Upper lobe of left lung (tissue), 6 donors: ENCODE results near the gene LMNTD2. TPM values are rescaled to one million over a fixed set of nuclear protein-coding genes. Genes with fewer than 3 reads are reported as not detected.

ENCODE experiments used
- ATAC-seq, 2 donors: fragments of 200-7000 bp; cut with Tn5 transposase; one replicate each; pipeline ENCODE4 v1.9.1; 2022; ENCODE audit warnings: mild to moderate bottlenecking in 2 of 2, moderate library complexity in 2 of 2; ENCODE audit not compliant: low FRiP score in 2 of 2
- DNase-seq, 2 donors: peaks; one replicate each; pipeline ENCODE4 v3.0.0-alpha.2; 2019 to 2020
- H3K27ac ChIP-seq, 4 donors: fragments of 200-600 bp; sonication (generic); one replicate each; pipeline ENCODE4 v1.5.1; 2016 to 2019
- H3K27me3 ChIP-seq, 4 donors: fragments of 200-600 bp; sonication (generic); one replicate each; pipeline ENCODE4 v1.5.1; 2017 to 2019
- H3K36me3 ChIP-seq, 4 donors: fragments of 200-600 bp; sonication (generic); one replicate each; pipeline ENCODE4 v1.5.1; 2016 to 2019
- H3K4me1 ChIP-seq, 4 donors: fragments of 200-600 bp; sonication (generic); one replicate each; pipeline ENCODE4 v1.5.1; 2018 to 2019
- H3K4me3 ChIP-seq, 4 donors: fragments of 200-600 bp; sonication (generic); one replicate each; pipeline ENCODE4 v1.5.1; 2017 to 2019; ENCODE audit warnings: mild to moderate bottlenecking in 2 of 4, moderate library complexity in 1 of 4
- H3K9me3 ChIP-seq, 4 donors: fragments of 200-600 bp; sonication (generic); one replicate each; pipeline ENCODE4 v1.5.1; 2018 to 2019
- CTCF ChIP-seq, 6 experiments: fragments of 450-650 bp in 4 of 6; fragments of 200-600 bp in 2 of 6; sonication (generic) in 2 of 6; IDR thresholded peaks; one replicate each; pipeline ENCODE4 v1.5.1; 2016 to 2019; ENCODE audit warnings: antibody characterized with exemption in 6 of 6
- EP300 ChIP-seq, 4 donors: sonication (generic); formaldehyde crosslinking; IDR thresholded peaks; one replicate each; pipeline ENCODE4 v1.5.1; 2017; ENCODE audit warnings: antibody characterized with exemption in 4 of 4, control low read depth in 2 of 4
- POLR2A ChIP-seq, 4 donors: fragments of 450-650 bp; IDR thresholded peaks; one replicate each; pipeline ENCODE4 v1.5.1; 2016 to 2017; ENCODE audit warnings: antibody characterized with exemption in 4 of 4, mild to moderate bottlenecking in 2 of 4
- POLR2AphosphoS5 ChIP-seq, 2 donors: sonication (generic); formaldehyde crosslinking; IDR thresholded peaks; one replicate each; pipeline ENCODE4 v1.5.1; 2017; ENCODE audit warnings: antibody characterized with exemption in 2 of 2
- WGBS, 2 donors: methylation state at CpG; one replicate each; pipeline ENCODE4 v1.1.5; 2017 to 2018; 5-methylcytosine and 5-hydroxymethylcytosine counted together
- total RNA-seq, 6 donors: library from RNA; depleted of rRNA in 4 of 6; stranded (reverse); fragments of >200 nt in 4 of 6; gene quantifications; one replicate each; pipeline versions ENCODE4 v1.1.0 to v1.2.1, GENCODE V29; 2016 to 2021
- donor health status: DM: no; HTN: no; CAD: no; lungs with moderate emphysema.
- donor health status: DM: no; HTN: yes; CAD: no; lungs with severe emphysema.

The LMNTD2 gene
- total RNA-seq, 6 donors from 2014 or later = 4.6 to 32.5 (median 6.7) TPM

- Histone ChIP-seq H3K4me3 (no peak overlapping the region), H3K36me3 (peaks cover 23 to 94% (median 86%) of the 10 kb centered on the region in 4 donors), H3K4me1 (peaks cover 0 to 4% (median 0%) of the 10 kb centered on the region in 4 donors), H3K27me3 (no peaks in the 10 kb centered on the region), H3K9me3 (no peaks in the 10 kb centered on the region), H3K27ac (no peak overlapping the region)
- ATAC-seq (no peak), DNase-seq (peak in 1 of 2 donors; percentile 56)
- 89 to 93% methylated on average over 10 of the region's 10 CpGs for WGBS, 2 donors
- TF ChIP-seq EP300 (IDR thresholded peaks at IDR 0.05) (no peak), POLR2A (IDR thresholded peaks at IDR 0.05) (no peak), POLR2AphosphoS5 (IDR thresholded peaks at IDR 0.05) (no peak)
Measured at GRCh38 chr11:592918-593317, 32.4 kb upstream of the LMNTD2 start.

- DNase-seq = peak in 1 of 2 donors; percentile 77
- Histone ChIP-seq H3K27me3 (no peaks in the 10 kb centered on the region), H3K9me3 (no peaks in the 10 kb centered on the region), H3K27ac (no peak overlapping the region), H3K36me3 (peaks cover 21 to 94% (median 84%) of the 10 kb centered on the region in 4 donors), H3K4me1 (peaks cover 0 to 8% (median under 1%) of the 10 kb centered on the region in 4 donors), H3K4me3 (no peak overlapping the region)
- TF ChIP-seq POLR2AphosphoS5 (IDR thresholded peaks at IDR 0.05) = no peak
- no peak for TF ChIP-seq POLR2A (IDR thresholded peaks at IDR 0.05)
- no peak for TF ChIP-seq EP300 (IDR thresholded peaks at IDR 0.05)
- no peak for TF ChIP-seq CTCF (IDR thresholded peaks at IDR 0.05)
- WGBS, 2 donors = 97 to 98% methylated on average over 22 of the region's 22 CpGs
- ATAC-seq = no peak
Measured at GRCh38 chr11:592501-592900, 32.0 kb upstream of the LMNTD2 start.

GRCh38 chr11:590997-591396 is 30.5 kb upstream of the LMNTD2 start:
- Histone ChIP-seq H3K9me3 (no peaks in the 10 kb centered on the region), H3K4me1 (peaks cover 0 to 11% (median 4%) of the 10 kb centered on the region in 4 donors), H3K27ac (no peak overlapping the region), H3K4me3 (no peak overlapping the region), H3K27me3 (no peaks in the 10 kb centered on the region), H3K36me3 (peaks cover 17 to 94% (median 82%) of the 10 kb centered on the region in 4 donors)
- TF ChIP-seq POLR2AphosphoS5 (IDR thresholded peaks at IDR 0.05) = no peak
- no peak for TF ChIP-seq EP300 (IDR thresholded peaks at IDR 0.05)
- TF ChIP-seq POLR2A (IDR thresholded peaks at IDR 0.05) = no peak
- TF ChIP-seq CTCF (IDR thresholded peaks at IDR 0.05) = no peak
- no peak for ATAC-seq
- no peak for DNase-seq
- 76 to 82% methylated on average over 11 of the region's 11 CpGs for WGBS, 2 donors

GRCh38 chr11:589798-590197 is 29.3 kb upstream of the LMNTD2 start:
- Histone ChIP-seq H3K4me1 (peaks cover 0 to 11% (median 4%) of the 10 kb centered on the region in 4 donors), H3K36me3 (peaks cover 17 to 86% (median 74%) of the 10 kb centered on the region in 4 donors), H3K9me3 (no peaks in the 10 kb centered on the region), H3K27me3 (no peaks in the 10 kb centered on the region), H3K4me3 (no peak overlapping the region), H3K27ac (no peak overlapping the region)
- ATAC-seq (no peak), DNase-seq (peak in 1 of 2 donors; percentile 83)
- no peak for TF ChIP-seq POLR2A (IDR thresholded peaks at IDR 0.05)
- no peak for TF ChIP-seq CTCF (IDR thresholded peaks at IDR 0.05)
- TF ChIP-seq EP300 (IDR thresholded peaks at IDR 0.05) = no peak
- no peak for TF ChIP-seq POLR2AphosphoS5 (IDR thresholded peaks at IDR 0.05)
- WGBS, 2 donors = 89 to 94% methylated on average over 24 to 26 of the region's 26 CpGs

- Histone ChIP-seq H3K9me3 (no peaks in the 10 kb centered on the region), H3K4me3 (no peak overlapping the region), H3K27me3 (no peaks in the 10 kb centered on the region), H3K36me3 (peaks cover 7 to 82% (median 70%) of the 10 kb centered on the region in 4 donors), H3K27ac (peak overlapping the region; percentile 19 to 67 (median 60)), H3K4me1 (peaks cover 0 to 11% (median 4%) of the 10 kb centered on the region in 4 donors)
- 63 to 66% methylated on average over 6 of the region's 6 CpGs for WGBS, 2 donors
- TF ChIP-seq POLR2A (IDR thresholded peaks at IDR 0.05) = no peak
- no peak for TF ChIP-seq CTCF (IDR thresholded peaks at IDR 0.05)
- no peak for TF ChIP-seq EP300 (IDR thresholded peaks at IDR 0.05)
- TF ChIP-seq POLR2AphosphoS5 (IDR thresholded peaks at IDR 0.05) = no peak
- peak; percentile 78 to 82 for ATAC-seq
- peak in 1 of 2 donors; percentile 72 for DNase-seq
Measured at GRCh38 chr11:587978-588380, 27.4 kb upstream of the LMNTD2 start.
